Stimulated activated memory B cell treated with anti-CD40 and anti-IgM and Interleukin-4, amounts not matched to agents 10 μg/mL and 1 μg/mL and 100 μg/mL, for 72 hours (primary cell): Measurements from ENCODE around the gene ATP23.

ENCODE experiments used
- ATAC-seq: fragments of 150-1000 bp; cut with Tn5 transposase; 2 replicates; pipeline ENCODE4 v1.10.0; 2021
- H3K27ac Mint-ChIP-seq: one replicate; pipeline ENCODE4 v1.8.0; 2022; ENCODE audit warnings: mild to moderate bottlenecking, mixed read lengths
- H3K27me3 Mint-ChIP-seq: one replicate; pipeline ENCODE4 v1.8.0; 2022; ENCODE audit warnings: mixed read lengths
- H3K36me3 Mint-ChIP-seq: one replicate; pipeline ENCODE4 v1.8.0; 2022; ENCODE audit warnings: mixed read lengths
- H3K4me1 Mint-ChIP-seq: one replicate; pipeline ENCODE4 v1.8.0; 2022; ENCODE audit warnings: mixed read lengths
- H3K4me3 Mint-ChIP-seq: one replicate; pipeline ENCODE4 v1.8.0; 2022; ENCODE audit warnings: mild to moderate bottlenecking, moderate library complexity, mixed read lengths
- H3K9me3 Mint-ChIP-seq: one replicate; pipeline ENCODE4 v1.8.0; 2022; ENCODE audit warnings: mixed read lengths

The ATP23 gene

DNA sequence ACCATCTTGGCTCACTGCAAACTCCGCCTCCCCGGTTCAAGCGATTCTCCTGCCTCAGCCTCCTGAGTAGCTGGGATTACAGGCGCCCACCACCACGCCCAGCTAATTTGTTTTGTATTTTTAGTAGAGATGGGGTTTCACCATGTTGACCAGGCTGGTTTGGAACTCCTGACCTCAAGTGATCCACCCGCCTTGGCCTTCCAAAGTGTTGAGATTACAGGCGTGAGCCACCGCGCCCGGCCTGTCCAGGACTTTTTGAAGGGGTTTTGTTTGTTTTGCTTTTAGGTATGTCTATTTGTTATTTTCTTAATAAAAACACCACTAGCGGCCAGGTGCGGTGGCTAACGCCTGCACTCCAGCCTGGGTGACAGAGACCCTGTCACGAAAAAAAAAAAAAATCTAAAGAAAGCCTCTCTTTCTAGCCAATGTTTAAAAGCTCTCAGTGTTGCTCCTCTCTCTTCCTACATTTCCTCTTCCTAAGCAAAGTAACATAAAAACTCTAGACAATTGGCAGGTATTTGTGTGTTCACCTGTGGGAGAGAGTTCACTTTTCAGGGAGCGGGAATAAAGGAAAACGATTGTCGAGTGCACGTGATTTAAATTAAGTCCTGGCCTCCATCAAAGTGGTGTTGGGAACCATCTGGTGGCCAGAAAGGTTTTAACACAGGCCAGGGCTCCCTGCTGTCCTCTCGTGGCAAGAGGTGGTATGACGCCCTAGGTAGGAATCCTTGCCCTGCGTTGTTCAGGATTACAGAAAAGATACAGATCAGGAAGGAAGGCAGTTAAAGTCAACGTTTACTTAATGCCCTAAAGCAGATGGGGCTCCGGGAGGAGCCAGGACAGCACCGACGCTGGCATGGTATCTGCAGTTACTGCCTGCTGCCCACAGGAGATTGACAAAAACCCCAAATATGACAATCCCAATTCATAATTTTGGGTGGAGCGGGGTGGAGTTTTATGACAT lies 36.2 kb upstream of the ATP23 start:
- H3K36me3 Mint-ChIP-seq = no peaks in the 10 kb centered on the region
- ATAC-seq = peak; percentile 91
- H3K9me3 Mint-ChIP-seq = no peaks in the 10 kb centered on the region
- peaks cover 8% of the 10 kb centered on the region for H3K4me1 Mint-ChIP-seq
- peaks cover 42% of the 10 kb centered on the region for H3K27me3 Mint-ChIP-seq
- no peak overlapping the region for H3K27ac Mint-ChIP-seq
- H3K4me3 Mint-ChIP-seq = peak overlapping the region; percentile 66

- no peak overlapping the region for H3K4me3 Mint-ChIP-seq
Measured at GRCh38 chr12:57905812-57906475, 35.4 kb upstream of the ATP23 start.

DNA sequence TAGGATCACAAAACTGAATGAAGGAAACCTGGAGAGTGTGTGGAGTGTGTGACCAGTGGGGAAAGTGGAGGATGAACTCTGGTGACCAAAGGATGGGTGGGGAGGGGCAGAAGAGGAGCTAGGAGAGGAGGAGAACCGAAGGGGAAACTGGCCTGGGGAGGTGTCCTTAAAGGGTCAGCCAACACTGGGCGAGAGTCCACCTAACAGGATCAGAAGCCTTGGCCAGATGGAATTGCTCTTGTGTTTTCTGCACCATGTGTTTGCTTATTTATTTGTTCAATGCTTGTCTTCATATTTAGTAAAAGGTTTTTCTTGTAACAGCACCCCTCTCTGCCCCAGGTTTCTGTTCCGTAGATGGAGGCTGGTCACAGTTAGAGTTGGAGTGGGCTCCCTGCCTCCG lies 34.5 kb upstream of the ATP23 start:
- Mint-ChIP-seq H3K4me3 (no peak overlapping the region), H3K4me1 (peaks cover 8% of the 10 kb centered on the region), H3K36me3 (no peaks in the 10 kb centered on the region), H3K27ac (no peak overlapping the region), H3K9me3 (no peaks in the 10 kb centered on the region), H3K27me3 (peaks cover 52% of the 10 kb centered on the region)
- no peak for ATAC-seq

More at GRCh38 chr12:57905812-57906475, 35.4 kb upstream of the ATP23 start:
- Mint-ChIP-seq H3K4me1 (peaks cover 8% of the 10 kb centered on the region), H3K36me3 (no peaks in the 10 kb centered on the region), H3K27ac (no peak overlapping the region), H3K27me3 (peaks cover 48% of the 10 kb centered on the region), H3K9me3 (no peaks in the 10 kb centered on the region)
- ATAC-seq = no peak

DNA sequence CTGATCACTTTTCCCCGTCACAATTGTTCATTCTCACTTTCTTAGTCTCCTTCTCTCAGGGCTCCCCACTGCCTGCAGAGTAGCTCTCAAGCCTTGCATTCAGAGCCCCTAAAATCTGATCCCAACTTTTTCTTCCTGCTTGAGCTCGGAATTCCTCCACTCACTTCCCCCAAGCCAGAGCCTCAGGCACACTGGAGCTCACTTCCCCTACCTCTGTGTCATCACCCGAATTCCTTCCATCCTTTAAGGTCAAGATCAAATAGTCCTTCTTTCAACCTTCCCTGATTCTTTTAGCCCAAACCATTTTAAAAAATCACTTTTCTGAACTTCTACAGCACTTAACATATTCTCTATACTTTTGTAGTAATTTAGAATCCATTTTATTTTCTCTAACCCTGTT lies 34.1 kb upstream of the ATP23 start:
- Mint-ChIP-seq H3K4me3 (no peak overlapping the region), H3K4me1 (peaks cover 8% of the 10 kb centered on the region)

GRCh38 chr12:57908511-57908910 lies 32.9 kb upstream of the ATP23 start:
- ATAC-seq = no peak
- H3K4me3 Mint-ChIP-seq = no peak overlapping the region
- no peaks in the 10 kb centered on the region for H3K36me3 Mint-ChIP-seq
- peaks cover 8% of the 10 kb centered on the region for H3K4me1 Mint-ChIP-seq
- H3K27me3 Mint-ChIP-seq = peaks cover 52% of the 10 kb centered on the region
- H3K9me3 Mint-ChIP-seq = no peaks in the 10 kb centered on the region
- H3K27ac Mint-ChIP-seq = no peak overlapping the region

More for the DNA sequence above, 34.1 kb upstream of the ATP23 start:
- Mint-ChIP-seq H3K36me3 (no peaks in the 10 kb centered on the region), H3K9me3 (no peaks in the 10 kb centered on the region), H3K27ac (no peak overlapping the region), H3K27me3 (peaks cover 52% of the 10 kb centered on the region)
- ATAC-seq = no peak

- no peak for ATAC-seq
Measured at GRCh38 chr12:57909056-57909455, 32.3 kb upstream of the ATP23 start.

GRCh38 chr12:57909611-57910010 lies 31.8 kb upstream of the ATP23 start:
- Mint-ChIP-seq H3K4me3 (no peak overlapping the region), H3K27ac (no peak overlapping the region), H3K27me3 (peaks cover 52% of the 10 kb centered on the region), H3K4me1 (peaks cover 8% of the 10 kb centered on the region), H3K36me3 (no peaks in the 10 kb centered on the region), H3K9me3 (no peaks in the 10 kb centered on the region)
- ATAC-seq = no peak

More at GRCh38 chr12:57909056-57909455, 32.3 kb upstream of the ATP23 start:
- Mint-ChIP-seq H3K4me3 (no peak overlapping the region), H3K27me3 (peaks cover 52% of the 10 kb centered on the region), H3K27ac (no peak overlapping the region), H3K4me1 (peaks cover 8% of the 10 kb centered on the region), H3K36me3 (no peaks in the 10 kb centered on the region), H3K9me3 (no peaks in the 10 kb centered on the region)

DNA sequence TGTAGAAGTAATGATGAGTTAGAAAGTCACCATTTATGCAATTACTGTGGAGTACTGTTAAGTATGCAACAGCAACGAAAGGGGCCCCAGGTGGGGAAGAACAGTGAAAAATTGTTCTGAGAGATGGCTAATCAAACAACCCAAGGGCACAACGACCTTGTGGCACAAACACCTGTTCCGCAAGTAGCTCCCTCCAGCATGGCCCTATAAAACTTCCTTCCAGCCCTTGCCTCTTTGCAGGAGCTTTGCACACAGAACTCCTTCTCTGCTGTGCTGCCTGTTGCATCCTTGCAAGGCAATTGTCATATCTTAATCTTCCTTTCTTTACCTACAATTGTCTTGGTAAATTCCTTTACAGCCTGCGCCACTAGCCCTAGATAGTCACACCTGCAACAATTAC lies 23.2 kb upstream of the ATP23 start:
- no peak for ATAC-seq
- Mint-ChIP-seq H3K4me3 (no peak overlapping the region), H3K9me3 (peaks cover 2% of the 10 kb centered on the region), H3K4me1 (no peaks in the 10 kb centered on the region), H3K27ac (no peak overlapping the region), H3K36me3 (no peaks in the 10 kb centered on the region), H3K27me3 (no peaks in the 10 kb centered on the region)

DNA sequence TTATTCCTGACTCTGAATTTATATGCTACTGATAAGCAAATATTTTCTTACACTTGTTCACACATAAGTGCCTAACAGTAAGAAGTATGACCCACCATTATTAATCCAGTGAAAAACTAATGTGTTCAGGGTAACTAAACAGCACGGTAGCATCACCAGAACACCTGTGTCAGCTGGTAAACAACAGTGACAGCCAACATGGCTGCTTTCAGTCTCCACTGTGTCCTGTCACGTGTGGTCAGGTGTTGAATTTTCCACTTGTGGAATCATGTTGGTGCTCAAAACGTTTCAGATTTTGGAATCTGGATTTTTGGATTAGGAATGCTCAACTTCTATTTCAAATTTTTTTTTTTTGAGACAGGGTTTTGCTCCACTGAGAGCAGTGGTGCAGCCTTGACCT lies 14.3 kb upstream of the ATP23 start:
- no peak for ATAC-seq
- peaks cover 2% of the 10 kb centered on the region for H3K9me3 Mint-ChIP-seq

DNA sequence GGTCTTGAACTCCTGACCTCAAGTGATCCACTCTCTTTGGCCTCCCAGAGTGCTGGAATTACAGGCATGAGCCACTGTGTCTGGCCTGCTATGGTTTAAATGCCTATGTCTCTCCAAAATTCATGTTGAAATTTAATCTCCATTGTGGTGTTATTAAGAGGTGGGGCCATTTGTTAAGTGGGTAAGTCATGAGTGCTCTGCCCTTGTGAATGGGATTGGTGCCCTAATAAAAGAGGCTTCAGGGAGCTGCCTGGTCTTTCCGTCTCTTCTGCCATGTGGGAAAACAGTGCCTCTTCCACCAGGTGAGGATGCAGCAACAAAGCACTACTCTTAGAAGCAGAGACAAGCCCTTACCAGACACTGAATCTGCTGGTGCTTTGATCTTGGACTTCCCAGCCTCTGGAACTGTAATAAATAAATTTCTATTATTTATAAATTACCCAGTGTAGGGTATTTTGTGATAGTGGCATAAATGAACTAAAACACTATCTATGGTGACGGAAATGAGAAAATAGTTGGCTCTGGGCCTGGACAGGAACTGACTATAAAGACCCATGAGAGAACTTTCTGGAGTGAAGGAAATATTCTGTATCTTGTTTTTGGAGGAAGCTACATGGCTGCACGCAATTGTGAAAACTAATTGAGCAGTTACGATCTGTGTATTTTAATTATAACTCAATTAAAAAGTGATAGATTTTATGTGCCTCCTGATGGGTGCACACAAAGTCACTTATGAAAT lies 12.1 kb upstream of the ATP23 start:
- no peak for ATAC-seq
- Mint-ChIP-seq H3K27ac (no peak overlapping the region), H3K9me3 (no peaks in the 10 kb centered on the region), H3K27me3 (no peaks in the 10 kb centered on the region), H3K4me3 (no peak overlapping the region), H3K36me3 (no peaks in the 10 kb centered on the region), H3K4me1 (peaks cover 1% of the 10 kb centered on the region)

More for the DNA sequence above, 14.3 kb upstream of the ATP23 start:
- Mint-ChIP-seq H3K4me1 (no peaks in the 10 kb centered on the region), H3K36me3 (no peaks in the 10 kb centered on the region), H3K27me3 (no peaks in the 10 kb centered on the region), H3K27ac (no peak overlapping the region), H3K4me3 (no peak overlapping the region)

DNA sequence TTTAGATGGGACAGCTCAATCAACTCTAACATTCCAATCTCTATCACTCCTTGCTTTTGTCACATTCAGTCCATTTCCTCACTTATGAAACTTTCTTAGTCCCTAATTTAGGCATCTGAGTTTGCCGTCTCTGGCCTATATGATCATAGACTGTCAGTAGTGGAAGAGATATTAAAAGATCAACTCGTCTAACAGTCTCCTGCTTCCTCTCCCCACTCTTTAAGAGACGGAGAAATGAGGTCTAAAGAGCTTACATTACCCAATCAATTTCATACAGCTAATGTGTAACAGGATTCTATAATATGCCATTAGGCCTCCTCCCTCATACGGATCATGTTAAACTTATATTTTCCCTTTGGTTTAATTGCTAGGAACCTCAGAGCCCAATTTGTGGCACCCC lies 6.5 kb upstream of the ATP23 start:
- no peak for ATAC-seq
- no peaks in the 10 kb centered on the region for H3K9me3 Mint-ChIP-seq
- H3K36me3 Mint-ChIP-seq = no peaks in the 10 kb centered on the region
- H3K27ac Mint-ChIP-seq = peak overlapping the region; percentile 97
- peaks cover 26% of the 10 kb centered on the region for H3K4me1 Mint-ChIP-seq
- no peaks in the 10 kb centered on the region for H3K27me3 Mint-ChIP-seq
- peak overlapping the region; percentile 97 for H3K4me3 Mint-ChIP-seq

- Mint-ChIP-seq H3K27me3 (no peaks in the 10 kb centered on the region), H3K4me1 (peaks cover 27% of the 10 kb centered on the region), H3K9me3 (no peaks in the 10 kb centered on the region), H3K4me3 (peak overlapping the region; percentile 97), H3K27ac (peak overlapping the region; percentile 97), H3K36me3 (no peaks in the 10 kb centered on the region)
- ATAC-seq = no peak
Measured at GRCh38 chr12:57935331-57935730, 6.0 kb upstream of the ATP23 start.

DNA sequence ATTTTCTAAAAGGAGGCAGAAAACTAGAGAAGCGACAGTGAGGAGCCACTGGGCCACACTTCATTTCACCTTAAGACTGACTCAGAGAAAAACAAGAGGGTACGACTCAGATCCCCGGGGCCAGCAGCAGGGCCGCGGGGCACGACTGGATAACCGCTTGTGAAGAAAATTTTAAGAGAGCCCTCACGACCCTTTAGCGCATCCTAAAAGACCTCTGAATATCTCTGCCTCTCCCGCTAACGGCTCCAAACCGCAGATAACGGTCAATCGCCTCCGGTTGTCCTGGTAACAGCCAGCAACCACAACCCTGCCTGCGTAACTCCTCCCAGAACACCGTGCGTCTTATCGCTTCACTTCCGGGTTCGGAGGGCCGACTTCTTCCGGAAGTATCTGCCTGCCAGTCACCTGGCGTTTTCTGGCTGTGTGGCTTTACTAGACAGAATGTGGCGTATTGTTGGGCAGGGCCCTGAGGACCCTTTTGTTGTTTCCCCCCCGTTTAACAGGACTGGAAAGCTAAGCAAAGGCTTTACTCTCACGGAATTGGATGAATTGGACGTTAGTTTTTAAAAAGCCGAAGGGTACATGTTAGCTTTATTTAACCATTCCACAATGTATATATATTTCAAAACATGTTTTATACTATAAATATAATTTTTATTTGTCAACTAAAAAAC lies 5.4 kb upstream of the ATP23 start:
- Mint-ChIP-seq H3K27me3 (no peaks in the 10 kb centered on the region), H3K9me3 (no peaks in the 10 kb centered on the region), H3K4me3 (peak overlapping the region; percentile 97), H3K27ac (peak overlapping the region; percentile 97), H3K36me3 (no peaks in the 10 kb centered on the region), H3K4me1 (peaks cover 33% of the 10 kb centered on the region)
- peak; percentile 100 for ATAC-seq

DNA sequence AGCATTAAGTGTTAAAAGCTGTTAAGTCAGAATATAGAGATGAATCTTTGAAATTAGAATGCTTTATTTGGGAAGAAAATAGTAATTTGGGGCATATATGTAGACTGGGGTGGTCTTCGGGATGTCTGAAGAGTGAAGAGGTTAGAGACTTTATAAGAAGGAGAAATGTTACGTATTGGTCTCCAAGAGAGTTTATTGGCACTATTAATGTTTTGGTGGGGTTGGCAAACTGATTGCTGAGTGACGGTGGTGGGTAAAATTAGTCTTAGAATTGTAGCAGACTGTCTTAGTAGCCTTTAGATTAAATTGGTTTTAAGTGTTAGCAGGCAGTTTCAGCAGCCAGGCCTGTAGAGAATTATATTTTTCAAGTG lies 4.9 kb upstream of the ATP23 start:
- H3K4me1 Mint-ChIP-seq = peaks cover 34% of the 10 kb centered on the region
- ATAC-seq = no peak
- H3K4me3 Mint-ChIP-seq = peak overlapping the region; percentile 97
- H3K27me3 Mint-ChIP-seq = no peaks in the 10 kb centered on the region
- H3K36me3 Mint-ChIP-seq = no peaks in the 10 kb centered on the region
- H3K9me3 Mint-ChIP-seq = no peaks in the 10 kb centered on the region
- peak overlapping the region; percentile 97 for H3K27ac Mint-ChIP-seq

- Mint-ChIP-seq H3K4me3 (no peak overlapping the region), H3K4me1 (peaks cover 61% of the 10 kb centered on the region)
- no peak for ATAC-seq
Measured at GRCh38 chr12:57939291-57939690, 2.1 kb upstream of the ATP23 start.

More at GRCh38 chr12:57939291-57939690, 2.1 kb upstream of the ATP23 start:
- Mint-ChIP-seq H3K9me3 (no peaks in the 10 kb centered on the region), H3K36me3 (no peaks in the 10 kb centered on the region), H3K27me3 (no peaks in the 10 kb centered on the region), H3K27ac (no peak overlapping the region)
